ENCODE data around the gene ATAD5. TPM values are rescaled to one million over a fixed set of nuclear protein-coding genes. Genes with fewer than 3 reads are reported as not detected.

Gene ATAD5
- total RNA-seq, 4 donors from 2014 or later: 0.10 to 0.39 (median 0.20) TPM

DNA sequence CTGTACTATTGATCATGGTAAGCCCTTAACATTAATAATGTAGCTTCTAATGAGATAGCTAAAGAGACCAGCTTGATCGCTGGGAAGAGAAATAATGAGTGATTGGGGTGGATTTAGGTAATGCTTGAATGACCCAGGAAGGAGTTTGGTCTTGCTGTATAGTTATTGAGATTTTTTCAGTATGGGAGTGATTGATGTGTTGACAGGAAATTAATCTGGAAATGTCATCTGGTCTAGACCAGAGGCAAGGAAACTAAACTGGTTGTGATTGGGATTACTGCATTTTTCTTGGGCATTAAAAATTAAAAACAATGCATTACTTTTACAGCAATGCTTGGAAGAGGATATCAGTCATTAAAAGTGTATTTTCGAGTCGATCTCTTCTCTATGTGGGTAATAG lies 62.5 kb downstream of the ATAD5 start:
- intact Hi-C loops (cut with DNase I; ENCODE audit: low total_unique reads) (no loop called here), in situ Hi-C loops (cut with MboI; ENCODE audit: low sequenced_read_pairs in 4 of 4) (no loop called here)
- Histone ChIP-seq H3K4me3 (no peak overlapping the region), H3K27me3 (no peaks in the 10 kb centered on the region), H3K36me3 (peaks cover 0 to 15% of the 10 kb centered on the region in 2 donors), H3K9me3 (no peaks in the 10 kb centered on the region), H3K4me1 (no peaks in the 10 kb centered on the region), H3K27ac (no peak overlapping the region)
- DNase-seq (no peak), ATAC-seq (no peak)
- TF ChIP-seq, protein P1, sequence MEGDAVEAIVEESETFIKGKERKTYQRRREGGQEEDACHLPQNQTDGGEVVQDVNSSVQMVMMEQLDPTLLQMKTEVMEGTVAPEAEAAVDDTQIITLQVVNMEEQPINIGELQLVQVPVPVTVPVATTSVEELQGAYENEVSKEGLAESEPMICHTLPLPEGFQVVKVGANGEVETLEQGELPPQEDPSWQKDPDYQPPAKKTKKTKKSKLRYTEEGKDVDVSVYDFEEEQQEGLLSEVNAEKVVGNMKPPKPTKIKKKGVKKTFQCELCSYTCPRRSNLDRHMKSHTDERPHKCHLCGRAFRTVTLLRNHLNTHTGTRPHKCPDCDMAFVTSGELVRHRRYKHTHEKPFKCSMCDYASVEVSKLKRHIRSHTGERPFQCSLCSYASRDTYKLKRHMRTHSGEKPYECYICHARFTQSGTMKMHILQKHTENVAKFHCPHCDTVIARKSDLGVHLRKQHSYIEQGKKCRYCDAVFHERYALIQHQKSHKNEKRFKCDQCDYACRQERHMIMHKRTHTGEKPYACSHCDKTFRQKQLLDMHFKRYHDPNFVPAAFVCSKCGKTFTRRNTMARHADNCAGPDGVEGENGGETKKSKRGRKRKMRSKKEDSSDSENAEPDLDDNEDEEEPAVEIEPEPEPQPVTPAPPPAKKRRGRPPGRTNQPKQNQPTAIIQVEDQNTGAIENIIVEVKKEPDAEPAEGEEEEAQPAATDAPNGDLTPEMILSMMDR (IDR thresholded peaks at IDR 0.05 in 4 of 5, conservative IDR thresholded peaks at IDR 0.05 in 1 of 5): no peak
- TF ChIP-seq POLR2A (IDR thresholded peaks at IDR 0.05): no peak

DNA sequence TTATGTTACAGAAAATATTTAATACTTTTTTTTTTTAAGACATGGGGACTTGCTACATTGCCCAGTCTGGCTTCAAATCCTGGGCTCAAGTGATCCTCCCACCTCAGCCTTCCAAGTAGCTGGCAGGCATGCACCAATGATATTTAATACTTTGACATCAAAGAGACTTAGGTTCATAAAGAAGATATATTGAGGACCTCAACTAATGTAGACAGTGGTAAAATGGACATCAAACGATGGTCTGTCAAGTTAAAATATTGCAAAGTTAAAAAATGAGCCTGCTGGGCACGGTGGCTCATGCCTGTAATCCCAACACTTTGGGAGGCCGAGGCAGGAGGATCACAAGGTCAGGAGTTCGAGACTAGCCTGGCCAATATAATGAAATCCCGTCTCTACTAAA lies 65.5 kb downstream of the ATAD5 start:
- in situ Hi-C loops (cut with MboI; ENCODE audit: low sequenced_read_pairs in 4 of 4) (no loop called here), intact Hi-C loops (cut with DNase I; ENCODE audit: low total_unique reads) (no loop called here)
- no peak for TF ChIP-seq POLR2A (IDR thresholded peaks at IDR 0.05)
- TF ChIP-seq, protein P1 (IDR thresholded peaks at IDR 0.05 in 4 of 5, conservative IDR thresholded peaks at IDR 0.05 in 1 of 5): no peak
- Histone ChIP-seq H3K36me3 (peaks cover 3 to 30% of the 10 kb centered on the region in 2 donors), H3K4me3 (no peak overlapping the region), H3K27me3 (no peaks in the 10 kb centered on the region), H3K27ac (no peak overlapping the region), H3K9me3 (no peaks in the 10 kb centered on the region), H3K4me1 (no peaks in the 10 kb centered on the region)
- no peak for ATAC-seq
- DNase-seq: no peak

DNA sequence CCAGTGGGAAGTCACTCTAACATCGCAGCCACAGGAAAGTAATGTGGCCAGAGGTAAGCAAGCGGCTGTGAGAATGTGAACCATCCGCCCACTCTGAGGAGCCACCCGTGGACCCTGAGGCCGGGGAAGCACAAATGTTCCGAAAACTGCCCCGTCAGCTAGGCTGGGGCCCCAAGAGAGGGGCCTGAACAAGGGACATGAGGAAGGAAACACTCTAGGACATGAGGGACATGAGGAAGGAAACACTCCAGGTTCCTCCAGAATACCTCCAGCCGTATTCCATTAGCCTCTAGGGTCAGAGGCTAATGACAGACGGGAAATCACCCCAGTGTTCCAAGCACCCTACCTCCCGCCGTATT lies 74.0 kb downstream of the ATAD5 start:
- TF ChIP-seq POLR2A (IDR thresholded peaks at IDR 0.05): no peak
- TF ChIP-seq, protein P1 (IDR thresholded peaks at IDR 0.05 in 4 of 5, conservative IDR thresholded peaks at IDR 0.05 in 1 of 5): no peak
- Histone ChIP-seq H3K4me1 (peaks cover 15 to 16% of the 10 kb centered on the region in 2 donors), H3K27me3 (no peaks in the 10 kb centered on the region), H3K9me3 (no peaks in the 10 kb centered on the region), H3K4me3 (peak overlapping the region; percentile 75 to 94 (median 90)), H3K27ac (peak overlapping the region; percentile 85 to 93 (median 89)), H3K36me3 (peaks cover 0 to 18% of the 10 kb centered on the region in 2 donors)
- DNase-seq: no peak
- ATAC-seq: peak; percentile 54 to 61
- in situ Hi-C loops (cut with MboI; ENCODE audit: low sequenced_read_pairs in 4 of 4) (loop anchor here in 1 of 4 donors (25.0 kb wide), 1 partner anchor 307 kb away; no protein-coding TSS in a partner anchor), intact Hi-C loops (cut with DNase I; ENCODE audit: low total_unique reads) (loop anchor here (5.0 kb wide), 1 partner anchor 73 kb away; the partner anchor contains the start of gene ATAD5)

DNA sequence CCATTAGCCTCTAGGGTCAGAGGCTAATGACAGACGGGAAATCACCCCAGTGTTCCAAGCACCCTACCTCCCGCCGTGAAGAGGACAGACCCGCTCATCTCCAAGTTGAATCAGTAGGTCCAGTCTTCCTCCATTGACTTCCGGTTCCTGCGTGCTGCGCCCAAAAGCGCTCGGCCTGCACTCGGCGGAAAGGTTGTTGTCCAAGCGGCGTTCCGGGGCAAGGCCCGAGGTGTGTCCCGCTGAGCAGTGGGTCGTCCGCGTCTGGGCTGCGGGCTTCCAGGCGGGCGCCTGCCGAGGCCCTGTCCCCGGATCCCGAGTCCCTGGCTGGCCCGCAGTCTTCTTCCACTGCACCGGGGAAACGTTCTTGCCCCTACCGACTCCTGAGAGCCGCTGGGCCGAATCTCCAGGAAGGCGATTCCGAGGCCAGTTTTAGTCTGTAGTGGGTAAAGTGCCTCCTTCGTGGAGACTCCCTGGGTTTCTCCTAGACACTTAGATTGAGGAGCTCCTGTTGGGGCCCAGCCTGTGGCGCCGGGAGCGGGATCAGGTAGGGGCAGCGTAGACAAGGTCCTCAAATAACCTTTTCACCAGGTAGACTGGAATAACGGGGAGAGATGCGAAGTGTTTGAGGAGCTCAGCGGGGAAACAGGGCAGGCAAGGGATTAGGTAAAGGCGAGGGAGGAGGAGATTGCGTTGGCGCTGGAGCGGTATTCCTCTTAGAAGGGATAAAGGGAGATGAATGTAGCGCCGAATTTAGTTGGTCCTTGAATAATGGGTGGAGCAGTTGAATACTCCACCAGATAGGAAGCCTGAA lies 74.5 kb downstream of the ATAD5 start, which contains the start of gene TEFM:
Gene TEFM, minus strand, starts transcription at position 138 of the 811 bp plus-strand sequence. Its CDS starts 40 bp downstream, at position 98.
- DNase-seq (peak; percentile 65 to 81), ATAC-seq (peak; percentile 97 to 98)
- H3K27me3 ChIP-seq: no peaks in the 10 kb centered on the region
- H3K9me3 ChIP-seq: no peaks in the 10 kb centered on the region
- intact Hi-C loops (cut with DNase I; ENCODE audit: low total_unique reads): loop anchor here (5.0 kb wide), 1 partner anchor 74 kb away; the partner anchor contains the start of gene ATAD5
- peaks cover 0 to 18% of the 10 kb centered on the region in 2 donors for H3K36me3 ChIP-seq
- in situ Hi-C loops (cut with MboI; ENCODE audit: low sequenced_read_pairs in 4 of 4): loop anchor here in 1 of 4 donors (25.0 kb wide), 1 partner anchor 306 kb away; no protein-coding TSS in a partner anchor
- H3K4me3 ChIP-seq: peak within 1 kb of the TSS; percentile 75 to 94 (median 90)
- TF ChIP-seq POLR2A (IDR thresholded peaks at IDR 0.05): peak in 1 of 2 donors; percentile 23
- TF ChIP-seq, protein P1 (IDR thresholded peaks at IDR 0.05 in 4 of 5, conservative IDR thresholded peaks at IDR 0.05 in 1 of 5): no peak
- H3K4me1 ChIP-seq: peaks cover 15 to 16% of the 10 kb centered on the region in 2 donors
- peak within 1 kb of the TSS; percentile 85 to 93 (median 89) for H3K27ac ChIP-seq

All from gastrocnemius medialis (tissue), 4 donors.